ENCODE data around the gene KCNJ9. TPM values are rescaled to one million over a fixed set of nuclear protein-coding genes. Genes with fewer than 3 reads are reported as not detected.
"Not testable (repeated sequence)": the region's sequence is repeated elsewhere in the genome, so short reads cannot be mapped to it uniquely, and the experiment has no call there.

The KCNJ9 gene
- total and polyA plus RNA-seq, 2 donors (not counting 3 experiments of a cell fraction or from before 2014, with no cell fraction given), result not detected

- H4K20me1 ChIP-seq (replicated peaks; ENCODE audit: control insufficient read depth, extremely low read depth, insufficient read depth, low read length), result no peaks in the 10 kb centered on the region
- H3K4me1 ChIP-seq (ENCODE audit: control insufficient read depth, extremely low read depth, insufficient read depth, low read length), result no peaks in the 10 kb centered on the region
- no peaks in the 10 kb centered on the region for H3K9me3 ChIP-seq (replicated peaks; ENCODE audit: control insufficient read depth, insufficient read depth, low read length)
- TF ChIP-seq MYC (IDR thresholded peaks at IDR 0.05; ENCODE audit: low read depth, low read length) (no peak), GATA2 (IDR thresholded peaks at IDR 0.05; ENCODE audit: insufficient read depth, insufficient read length, low read depth, low read length) (no peak), POLR2AphosphoS5 (IDR thresholded peaks at IDR 0.05; ENCODE audit: insufficient read depth, low read depth, low read length) (no peak), CTCF (IDR thresholded peaks at IDR 0.05; ENCODE audit: extremely low read depth in 1 of 2, insufficient read depth in 1 of 2, low read depth in 1 of 2, low read length in 2 of 2) (no peak), MAX (IDR thresholded peaks at IDR 0.05; ENCODE audit: insufficient read depth, insufficient read length) (no peak)
- peaks cover 28 to 31% of the 10 kb centered on the region in 2 experiments for H3K27me3 ChIP-seq (ENCODE audit: control insufficient read depth in 2 of 2, insufficient read depth in 2 of 2, low read length in 2 of 2)
- CTCF ChIA-PET, result interaction anchor here (1.3 kb wide), 1 partner anchor 30 kb away, joined by 4 read pairs; no protein-coding TSS in a partner anchor
- no peak overlapping the region for H2AFZ ChIP-seq (ENCODE audit: low read depth, low read length)
- FAIRE-seq (no peak), DNase-seq (ENCODE audit: low read depth, low spot score) (no peak)
- dilution Hi-C loops (cut with MboI; ENCODE audit: extremely low pct_ligation_motif_present, low sequenced_read_pairs), result no loop called here
- BruUV-seq (replicated peaks), result no TSS peak
- H3K27ac ChIP-seq (ENCODE audit: insufficient read depth, low read depth, low read length), result no peak overlapping the region
- no peaks in the 10 kb centered on the region for H3K36me3 ChIP-seq (ENCODE audit: control insufficient read depth in 2 of 2, extremely low read depth in 1 of 2, insufficient read depth in 2 of 2, low read length in 2 of 2)
- no peak overlapping the region for H3K4me3 ChIP-seq (replicated peaks in 1 of 3; ENCODE audit: insufficient read depth in 1 of 3, low read depth in 1 of 3, low read length in 3 of 3)
- intact Hi-C loops (cut with micrococcal nuclease), result no loop called here
- POLR2A ChIA-PET, result no interaction called here
- no peak overlapping the region for H3K4me2 ChIP-seq (ENCODE audit: insufficient read depth, low read length)
- no peaks in the 10 kb centered on the region for H3K9me1 ChIP-seq (replicated peaks; ENCODE audit: control insufficient read depth, extremely low read depth, insufficient read depth, low read length)
- no peaks in the 10 kb centered on the region for H3K79me2 ChIP-seq (ENCODE audit: control insufficient read depth, insufficient read depth, low read length)
- no peak overlapping the region for H3K9ac ChIP-seq (replicated peaks; ENCODE audit: extremely low read depth, insufficient read depth, low read length)
Measured at GRCh38 chr1:160048335-160048734, 33.0 kb upstream of the KCNJ9 start.

- Histone ChIP-seq H3K4me1 (ENCODE audit: control insufficient read depth, extremely low read depth, insufficient read depth, low read length) (no peaks in the 10 kb centered on the region), H3K4me3 (replicated peaks in 1 of 3; ENCODE audit: insufficient read depth in 1 of 3, low read depth in 1 of 3, low read length in 3 of 3) (no peak overlapping the region), H4K20me1 (replicated peaks; ENCODE audit: control insufficient read depth, extremely low read depth, insufficient read depth, low read length) (no peaks in the 10 kb centered on the region), H2AFZ (ENCODE audit: low read depth, low read length) (no peak overlapping the region), H3K9ac (replicated peaks; ENCODE audit: extremely low read depth, insufficient read depth, low read length) (no peak overlapping the region), H3K27me3 (ENCODE audit: control insufficient read depth in 2 of 2, insufficient read depth in 2 of 2, low read length in 2 of 2) (peaks cover 31% of the 10 kb centered on the region in 2 experiments), H3K9me3 (replicated peaks; ENCODE audit: control insufficient read depth, insufficient read depth, low read length) (no peaks in the 10 kb centered on the region), H3K36me3 (ENCODE audit: control insufficient read depth in 2 of 2, extremely low read depth in 1 of 2, insufficient read depth in 2 of 2, low read length in 2 of 2) (no peaks in the 10 kb centered on the region), H3K27ac (ENCODE audit: insufficient read depth, low read depth, low read length) (no peak overlapping the region), H3K9me1 (replicated peaks; ENCODE audit: control insufficient read depth, extremely low read depth, insufficient read depth, low read length) (no peaks in the 10 kb centered on the region), H3K4me2 (ENCODE audit: insufficient read depth, low read length) (no peak overlapping the region), H3K79me2 (ENCODE audit: control insufficient read depth, insufficient read depth, low read length) (no peaks in the 10 kb centered on the region)
- BruUV-seq (replicated peaks), result no TSS peak
- ChIA-PET POLR2A (no interaction called here), CTCF (interaction anchor here (1.3 kb wide), 1 partner anchor 29 kb away, joined by 4 read pairs; no protein-coding TSS in a partner anchor)
- no peak for FAIRE-seq
- DNase-seq (ENCODE audit: low read depth, low spot score), result no peak
- TF ChIP-seq MAX (IDR thresholded peaks at IDR 0.05; ENCODE audit: insufficient read depth, insufficient read length), result no peak
- no peak for TF ChIP-seq FOS (IDR thresholded peaks at IDR 0.05; ENCODE audit: borderline replicate concordance, insufficient read depth, low read length)
- dilution Hi-C loops (cut with MboI; ENCODE audit: extremely low pct_ligation_motif_present, low sequenced_read_pairs) (no loop called here), intact Hi-C loops (cut with micrococcal nuclease) (no loop called here)
Measured at GRCh38 chr1:160049101-160049500, 32.2 kb upstream of the KCNJ9 start.

GRCh38 chr1:160050182-160050581 lies 31.2 kb upstream of the KCNJ9 start:
- H3K4me2 ChIP-seq (ENCODE audit: insufficient read depth, low read length); H3K79me2 ChIP-seq (ENCODE audit: control insufficient read depth, insufficient read depth, low read length); POLR2A ChIA-PET; FAIRE-seq; H3K9me1 ChIP-seq (replicated peaks; ENCODE audit: control insufficient read depth, extremely low read depth, insufficient read depth, low read length); dilution Hi-C loops (cut with MboI; ENCODE audit: extremely low pct_ligation_motif_present, low sequenced_read_pairs); H4K20me1 ChIP-seq (replicated peaks; ENCODE audit: control insufficient read depth, extremely low read depth, insufficient read depth, low read length); H3K4me3 ChIP-seq (replicated peaks in 1 of 3; ENCODE audit: insufficient read depth in 1 of 3, low read depth in 1 of 3, low read length in 3 of 3); intact Hi-C loops (cut with micrococcal nuclease); CTCF ChIA-PET; H3K9me3 ChIP-seq (replicated peaks; ENCODE audit: control insufficient read depth, insufficient read depth, low read length); DNase-seq (ENCODE audit: low read depth, low spot score); H3K9ac ChIP-seq (replicated peaks; ENCODE audit: extremely low read depth, insufficient read depth, low read length); H3K27ac ChIP-seq (ENCODE audit: insufficient read depth, low read depth, low read length); H2AFZ ChIP-seq (ENCODE audit: low read depth, low read length); H3K4me1 ChIP-seq (ENCODE audit: control insufficient read depth, extremely low read depth, insufficient read depth, low read length); BruUV-seq (replicated peaks); H3K36me3 ChIP-seq (ENCODE audit: control insufficient read depth in 2 of 2, extremely low read depth in 1 of 2, insufficient read depth in 2 of 2, low read length in 2 of 2): not testable (repeated sequence)
- peaks cover 31% of the 10 kb centered on the region in 2 experiments for H3K27me3 ChIP-seq (ENCODE audit: control insufficient read depth in 2 of 2, insufficient read depth in 2 of 2, low read length in 2 of 2)
